Measurements from ENCODE around the gene NCMAP.
"Not testable (repeated sequence)": the region's sequence is repeated elsewhere in the genome, so short reads cannot be mapped to it uniquely, and the experiment has no call there.

NCMAP gene

GRCh38 chr1:24541711-24542346 lies 14.1 kb upstream of the NCMAP start:
- DNase-seq (ENCODE audit: low read depth, low spot score), result no peak

GRCh38 chr1:24544239-24544638 lies 11.6 kb upstream of the NCMAP start:
- DNase-seq (ENCODE audit: low read depth, low spot score), result no peak

- DNase-seq (ENCODE audit: low read depth, low spot score), result no peak
These were observed 10.2 kb upstream of the NCMAP start for GRCh38 chr1:24545662-24546061.

GRCh38 chr1:24547195-24547594 lies 8.7 kb upstream of the NCMAP start:
- no peak for DNase-seq (ENCODE audit: low read depth, low spot score)

DNA sequence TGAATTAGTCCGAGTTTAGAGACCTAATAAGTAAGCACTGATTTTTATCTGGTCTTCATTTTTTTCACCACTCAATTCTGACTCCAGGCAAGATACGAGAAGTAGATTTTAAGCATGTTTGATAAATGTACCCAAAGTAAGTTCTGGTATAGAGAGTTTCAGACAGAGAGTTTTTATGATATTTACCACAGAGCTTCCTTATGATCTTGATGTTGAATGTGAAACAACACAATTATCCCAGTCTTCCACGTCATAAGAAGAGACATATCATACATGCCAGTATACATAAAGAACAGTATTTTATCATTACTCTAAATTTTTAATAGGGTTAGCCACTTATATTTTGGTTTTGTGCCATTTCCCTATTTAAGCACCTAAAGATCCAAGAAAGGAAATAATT lies 7.8 kb upstream of the NCMAP start:
- no peak for DNase-seq (ENCODE audit: low read depth, low spot score)

GRCh38 chr1:24549210-24549609 lies 6.7 kb upstream of the NCMAP start:
- DNase-seq (ENCODE audit: low read depth, low spot score), result not testable (repeated sequence)

DNA sequence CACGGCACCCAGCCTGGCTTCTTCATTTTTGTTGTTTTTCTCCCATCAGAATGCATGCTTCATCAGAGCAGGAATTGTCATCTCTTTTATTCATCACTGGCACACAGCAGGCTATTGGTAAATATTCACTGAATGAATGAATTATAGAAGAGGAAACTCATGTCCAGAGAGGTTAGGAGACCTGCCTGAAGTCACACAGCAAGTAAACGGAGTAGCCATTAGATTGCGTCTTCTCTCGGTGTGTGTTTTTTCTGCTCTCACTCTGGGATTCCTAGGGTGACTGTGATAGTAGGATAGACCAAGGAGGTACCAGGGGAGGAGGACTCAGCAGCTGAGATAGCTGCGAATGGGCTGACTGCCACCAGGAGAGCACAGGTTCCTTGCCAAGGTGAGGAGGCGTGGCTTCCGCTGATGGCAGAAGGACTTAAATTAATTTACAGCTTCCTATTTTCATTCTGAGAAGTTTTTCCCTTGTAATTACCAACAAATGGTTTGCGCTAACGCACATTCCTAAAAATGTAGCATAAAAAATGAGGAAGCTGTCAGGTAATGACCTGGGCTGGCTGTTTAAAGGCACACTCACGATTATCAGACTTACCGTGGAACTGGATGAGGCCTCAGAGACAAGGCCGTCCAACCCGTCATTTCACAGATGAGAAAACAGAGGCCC lies 4.5 kb upstream of the NCMAP start:
- no peak for DNase-seq (ENCODE audit: low read depth, low spot score)

DNA sequence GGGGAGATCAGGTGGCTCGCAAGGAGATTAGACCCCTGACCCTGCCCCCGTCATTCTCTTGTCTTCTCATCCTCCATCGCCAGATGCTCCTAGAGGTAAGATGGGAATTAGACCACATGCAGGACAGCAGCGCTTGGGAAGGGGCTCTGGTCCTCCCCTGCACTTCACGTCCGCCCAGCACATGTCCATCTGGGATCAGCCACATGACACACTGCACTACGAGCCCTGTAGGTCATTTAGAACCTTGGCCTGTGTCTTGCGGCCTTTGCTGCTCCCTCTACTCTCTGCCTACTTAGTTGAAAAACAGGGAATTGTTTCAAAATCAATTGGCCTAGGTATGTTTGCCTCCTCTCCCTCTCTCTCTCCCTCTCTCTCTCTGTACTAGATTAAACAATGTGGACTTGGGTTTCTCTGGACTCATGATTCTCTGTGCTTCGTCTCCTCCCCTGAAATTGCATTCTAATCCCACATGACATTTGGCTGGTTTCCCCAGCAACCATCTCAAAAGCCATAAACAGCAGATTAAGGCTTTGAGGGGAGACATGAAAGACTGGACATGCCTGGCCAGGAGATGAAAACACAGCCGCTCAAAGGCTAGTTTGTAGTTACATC lies 3.8 kb upstream of the NCMAP start:
- DNase-seq (ENCODE audit: low read depth, low spot score), result peak; percentile 63

DNA sequence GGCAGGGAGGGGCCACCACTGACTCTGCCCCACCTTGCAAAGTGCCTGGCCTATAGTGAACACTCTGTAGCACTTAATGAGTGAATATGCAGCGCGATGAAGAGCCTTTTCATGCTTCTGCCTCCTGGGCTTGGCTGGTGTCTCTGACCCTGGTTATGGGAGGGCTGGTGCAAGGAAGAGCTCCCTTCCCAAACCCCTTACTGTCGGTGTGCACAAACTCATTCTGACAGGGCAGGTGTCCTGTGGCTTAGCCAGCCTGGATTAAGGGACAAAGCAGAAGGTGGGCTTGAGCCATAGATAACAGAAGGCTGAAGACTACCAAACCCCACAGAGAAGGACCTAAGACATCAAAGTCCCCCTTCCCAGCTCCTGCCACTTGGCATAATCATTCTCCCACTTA lies 2.0 kb upstream of the NCMAP start:
- DNase-seq (ENCODE audit: low read depth, low spot score), result no peak

DNA sequence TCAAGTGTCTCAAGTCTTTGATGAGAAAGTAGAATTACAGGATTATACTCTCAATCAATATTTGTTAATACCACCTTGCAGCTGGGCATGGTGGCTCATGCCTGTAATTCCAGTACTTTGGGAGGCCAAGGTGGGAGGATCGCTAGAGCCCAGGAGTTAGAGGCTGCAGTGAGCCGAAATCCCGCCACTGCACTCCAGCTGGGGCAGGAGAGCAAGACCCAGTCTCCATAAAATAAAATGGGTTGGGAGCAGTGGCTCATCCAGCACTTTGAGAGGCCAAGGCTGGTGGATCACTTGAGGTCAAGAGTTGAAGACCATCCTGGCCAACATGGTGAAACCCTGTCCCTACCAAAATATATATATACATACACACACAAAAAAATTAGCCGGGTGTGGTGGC lies 1.2 kb upstream of the NCMAP start:
- DNase-seq (ENCODE audit: low read depth, low spot score), result no peak

DNA sequence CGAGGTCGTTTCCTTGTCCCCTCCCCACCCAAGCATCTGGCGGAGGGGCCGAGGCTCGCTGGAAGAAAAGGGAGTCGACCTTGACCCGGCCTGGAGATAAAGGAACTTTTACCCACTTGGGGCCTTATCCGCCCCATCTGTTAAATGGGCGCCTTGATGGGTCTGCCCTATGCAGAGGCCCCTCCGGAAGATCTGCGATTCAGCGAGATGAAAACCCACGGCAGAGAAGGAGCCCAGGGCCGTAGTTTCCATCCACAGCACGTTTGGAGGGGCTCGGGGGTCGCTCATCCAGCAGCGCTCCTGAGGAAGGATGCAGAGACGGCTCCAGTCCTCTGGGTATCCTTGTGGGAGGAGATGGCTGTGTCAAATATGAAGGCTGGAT lies 518 bp downstream of the NCMAP start:
- DNase-seq (ENCODE audit: low read depth, low spot score), result no peak

DNA sequence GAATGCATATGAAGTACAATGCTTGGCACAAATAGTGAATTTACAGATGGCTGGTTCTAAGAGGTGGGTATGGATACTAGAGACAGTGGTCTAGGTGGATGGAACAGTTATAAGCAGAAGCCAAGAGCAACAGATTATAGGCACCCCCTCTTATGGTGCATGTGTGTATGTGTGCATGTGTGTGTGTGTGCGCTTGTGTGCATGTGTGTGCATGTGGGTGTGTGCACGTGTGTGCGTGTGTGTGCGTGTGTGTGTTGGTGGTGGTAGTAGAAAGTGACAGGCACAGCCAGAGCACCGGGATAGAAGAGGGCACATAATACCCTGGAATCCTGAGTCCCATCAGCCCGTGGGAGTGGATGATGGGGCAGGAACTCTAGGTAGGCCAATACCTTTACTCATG lies 1.3 kb downstream of the NCMAP start:
- no peak for DNase-seq (ENCODE audit: low read depth, low spot score)

- DNase-seq (ENCODE audit: low read depth, low spot score), result peak; percentile 24
These were observed 1.8 kb downstream of the NCMAP start for GRCh38 chr1:24557711-24558131.

DNA sequence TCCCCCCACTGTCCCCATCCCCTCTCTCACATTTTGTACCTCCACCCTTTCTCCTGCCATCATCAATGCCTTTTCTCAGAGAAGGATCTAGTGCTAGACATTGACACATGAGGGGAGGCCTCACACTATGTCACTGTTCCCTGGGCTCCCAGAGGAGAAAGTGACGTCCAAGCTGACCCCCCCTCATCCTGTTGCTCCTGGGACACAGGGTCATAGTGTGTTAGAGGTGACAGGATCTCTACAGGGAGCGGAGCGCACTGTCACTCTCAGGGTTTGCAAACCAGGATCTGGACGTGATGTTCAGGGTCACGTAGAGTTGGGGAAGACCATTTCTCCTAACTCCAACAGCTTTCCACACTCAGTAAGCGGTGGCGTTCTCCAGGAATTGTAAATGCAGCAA lies 2.6 kb downstream of the NCMAP start:
- DNase-seq (ENCODE audit: low read depth, low spot score), result no peak

DNA sequence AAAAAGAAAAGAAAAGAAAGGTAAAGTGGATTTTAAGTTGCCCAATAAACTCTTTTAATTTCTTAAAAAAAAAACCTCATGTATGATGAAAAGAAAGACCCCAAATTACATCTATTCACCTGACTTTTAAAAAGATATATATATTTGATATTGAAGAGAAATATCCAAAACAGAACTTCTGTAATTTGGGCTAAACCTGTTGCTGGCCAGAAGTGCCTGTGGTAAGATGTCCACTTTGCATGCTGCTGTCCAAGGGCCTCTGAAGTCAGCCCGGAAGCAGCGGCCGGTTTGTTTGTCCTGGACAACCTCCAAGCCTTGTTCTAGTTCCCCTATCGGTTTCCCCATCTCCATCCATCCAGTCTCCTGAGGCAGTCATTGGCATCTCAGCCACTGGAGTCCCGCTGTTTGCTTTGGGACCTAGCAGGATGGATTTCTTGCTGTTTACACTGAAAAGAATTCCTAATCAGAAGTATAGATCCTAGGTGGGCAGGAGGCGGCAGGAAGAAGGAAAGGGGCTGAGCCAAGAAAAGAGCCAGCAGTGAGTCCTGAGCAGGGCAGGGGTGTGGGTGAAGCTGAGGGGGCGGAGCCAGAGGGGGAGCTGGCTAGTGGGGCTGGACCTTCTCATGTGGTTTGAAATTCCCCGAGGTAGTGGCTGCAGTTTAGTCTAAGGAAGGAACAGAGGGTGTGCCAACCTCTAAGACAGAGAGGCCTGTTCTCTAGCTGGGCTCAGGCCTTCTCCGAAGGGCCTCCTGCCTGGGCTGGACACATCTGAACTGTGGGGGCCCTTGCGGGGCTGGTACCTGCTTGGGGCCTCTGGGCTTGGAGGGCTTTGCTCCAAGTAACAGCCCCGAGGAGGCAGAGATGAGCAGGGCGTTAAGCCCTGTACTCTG lies 3.3 kb downstream of the NCMAP start:
- peak; percentile 88 for DNase-seq (ENCODE audit: low read depth, low spot score)

DNA sequence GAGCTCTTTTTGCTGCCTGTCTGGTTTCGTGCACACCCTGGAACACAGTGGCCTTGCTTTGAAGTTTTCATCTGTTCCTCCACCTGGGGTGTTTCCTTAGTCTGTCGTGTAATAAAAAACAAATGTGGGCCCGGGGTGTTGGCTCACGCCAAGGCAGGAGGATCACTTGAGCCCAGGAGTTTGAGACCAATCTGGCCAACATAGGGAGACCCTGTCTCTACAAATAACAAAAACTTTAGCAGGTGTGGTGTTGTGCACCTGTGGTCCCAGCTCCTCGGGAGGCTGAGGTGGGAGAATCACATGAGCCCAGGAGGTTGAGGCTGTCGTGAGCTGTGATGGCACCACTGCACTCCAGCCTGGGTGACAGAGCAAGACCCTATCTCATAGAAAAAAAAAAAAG lies 4.5 kb downstream of the NCMAP start:
- no peak for DNase-seq (ENCODE audit: low read depth, low spot score)

GRCh38 chr1:24562625-24563024 lies 6.7 kb downstream of the NCMAP start:
- DNase-seq (ENCODE audit: low read depth, low spot score), result peak; percentile 26

GRCh38 chr1:24564695-24565094 lies 8.8 kb downstream of the NCMAP start:
- DNase-seq (ENCODE audit: low read depth, low spot score), result no peak

GRCh38 chr1:24566236-24566867 lies 10.5 kb downstream of the NCMAP start:
- DNase-seq (ENCODE audit: low read depth, low spot score), result peak; percentile 17

DNA sequence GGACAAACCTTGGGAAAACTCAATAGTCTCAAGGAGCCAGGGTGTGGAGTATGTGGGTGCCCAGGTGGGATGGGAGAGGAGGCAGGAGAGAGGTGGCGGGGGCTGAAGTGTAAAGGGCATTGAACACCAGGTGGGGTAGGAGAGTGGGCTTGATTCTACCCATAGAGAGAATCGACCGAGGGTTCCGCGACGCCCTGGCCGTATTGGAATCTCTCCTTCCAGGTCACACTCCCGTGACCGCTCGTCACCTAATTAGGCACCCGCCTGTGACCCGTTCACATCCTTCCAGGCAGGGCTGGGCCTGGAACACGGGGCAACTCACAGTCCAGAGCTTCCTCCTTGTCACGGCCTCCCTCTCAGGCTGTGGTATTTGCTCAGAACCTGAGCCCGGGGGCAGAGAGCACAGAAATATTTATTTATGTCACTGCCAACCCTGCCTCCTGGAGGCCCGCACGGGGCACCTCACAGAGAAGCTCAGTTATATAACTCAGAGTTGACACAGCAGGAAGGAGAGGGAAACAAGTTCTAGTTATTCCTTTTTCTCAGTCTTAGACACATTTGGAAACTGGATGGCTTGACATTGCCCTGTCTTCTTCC lies 12.0 kb downstream of the NCMAP start:
- DNase-seq (ENCODE audit: low read depth, low spot score), result no peak

GRCh38 chr1:24568475-24568874 lies 12.6 kb downstream of the NCMAP start:
- DNase-seq (ENCODE audit: low read depth, low spot score), result no peak

Data from astrocyte of the hippocampus (primary cell).